ENCODE measurements around the gene PIM1.
"Not testable (repeated sequence)": the region's sequence is repeated elsewhere in the genome, so short reads cannot be mapped to it uniquely, and the experiment has no call there.

The PIM1 gene

GRCh38 chr6:37194886-37195285, 24.9 kb downstream of the PIM1 start:
- DNase-seq, result not testable (repeated sequence)

- not testable (repeated sequence) for DNase-seq
These were observed 26.5 kb downstream of the PIM1 start for GRCh38 chr6:37196451-37196850.

GRCh38 chr6:37200085-37200484, 30.1 kb downstream of the PIM1 start:
- no peak for DNase-seq

GRCh38 chr6:37201726-37202125, 31.8 kb downstream of the PIM1 start:
- no peak for DNase-seq

GRCh38 chr6:37202788-37203491, 33.0 kb downstream of the PIM1 start:
- no peak for DNase-seq

- peak; percentile 69 for DNase-seq
These were observed 34.2 kb downstream of the PIM1 start for GRCh38 chr6:37204014-37204751.

GRCh38 chr6:37205175-37205996, 35.4 kb downstream of the PIM1 start:
- no peak for DNase-seq

- DNase-seq, result no peak
These were observed 36.0 kb downstream of the PIM1 start for GRCh38 chr6:37205997-37206340.

- no peak for DNase-seq
These were observed 36.7 kb downstream of the PIM1 start for GRCh38 chr6:37206622-37207021.

GRCh38 chr6:37207903-37208456, 38.0 kb downstream of the PIM1 start:
- DNase-seq, result peak; percentile 77

- DNase-seq, result no peak
These were observed 38.8 kb downstream of the PIM1 start for GRCh38 chr6:37208793-37209192.

GRCh38 chr6:37209461-37210205, 39.7 kb downstream of the PIM1 start:
- DNase-seq, result no peak

- DNase-seq, result peak; percentile 86
These were observed 40.5 kb downstream of the PIM1 start for GRCh38 chr6:37210313-37210968.

GRCh38 chr6:37212268-37212667, 42.3 kb downstream of the PIM1 start:
- DNase-seq, result no peak

GRCh38 chr6:37218061-37218460, 48.1 kb downstream of the PIM1 start:
- DNase-seq, result no peak

- DNase-seq, result no peak
These were observed 48.6 kb downstream of the PIM1 start for GRCh38 chr6:37218511-37218910.

GRCh38 chr6:37221585-37222124, 51.7 kb downstream of the PIM1 start:
- no peak for DNase-seq

GRCh38 chr6:37222125-37222967, 52.4 kb downstream of the PIM1 start:
- peak; percentile 85 for DNase-seq

GRCh38 chr6:37222992-37223391, 53.0 kb downstream of the PIM1 start:
- no peak for DNase-seq
